ENCODE results near the gene RBM14. TPM values are rescaled to one million over a fixed set of nuclear protein-coding genes. Genes with fewer than 3 reads are reported as not detected.

The RBM14 gene
- total and polyA plus RNA-seq, 4 donors, result 34.1 to 96.3 (median 52.9) TPM

- Histone ChIP-seq H3K4me1 (ENCODE audit: control insufficient read depth in 5 of 5, insufficient read depth in 5 of 5, low read length in 5 of 5) (peaks cover 0 to 30% (median 15%) of the 10 kb centered on the region in 5 donors), H3K36me3 (ENCODE audit: control insufficient read depth in 4 of 4, insufficient read depth in 4 of 4, low read length in 4 of 4) (peaks cover 0 to 2% (median 0%) of the 10 kb centered on the region in 4 donors), H3K4me3 (peak within 1 kb of the TSS; percentile 95), H3K27ac (ENCODE audit: low read depth in 1 of 2, low read length in 1 of 2) (peak within 1 kb of the TSS; percentile 71 to 91), H3K27me3 (ENCODE audit: control insufficient read depth in 3 of 3, insufficient read depth in 3 of 3, low read length in 2 of 3) (no peaks in the 10 kb centered on the region), H3K9ac (ENCODE audit: insufficient read depth in 1 of 2, low read length in 2 of 2) (peak within 1 kb of the TSS; percentile 88 to 96), H3K9me3 (ENCODE audit: control insufficient read depth in 4 of 4, insufficient read depth in 3 of 4, low read length in 3 of 4) (no peaks in the 10 kb centered on the region)
- peak; percentile 40 for TF ChIP-seq CTCF (IDR thresholded peaks at IDR 0.05; ENCODE audit: control extremely low read depth, extremely low read depth)
- 17 to 18% methylated on average over 68 of the region's 68 CpGs for WGBS, 2 donors
- ATAC-seq (ENCODE audit: insufficient read depth, low FRiP score) (peak; percentile 94), DNase-seq (peak; percentile 97)
These were observed 23.8 kb upstream of the RBM14 start, which contains the start of the genes CCDC87 and CCS for GRCh38 chr11:66592457-66593302. Gene CCDC87 (minus strand): TSS chr11:66593063. CDS start chr11:66593015, 48 bp downstream. Gene CCS (plus strand): TSS chr11:66593185. CDS start chr11:66593262, 77 bp downstream.

GRCh38 chr11:66593303-66593635, 23.2 kb upstream of the RBM14 start:
- no peak for DNase-seq
- Histone ChIP-seq H3K9me3 (ENCODE audit: control insufficient read depth in 4 of 4, insufficient read depth in 3 of 4, low read length in 3 of 4) (no peaks in the 10 kb centered on the region), H3K27ac (ENCODE audit: low read depth in 1 of 2, low read length in 1 of 2) (peak overlapping the region; percentile 71 to 91), H3K27me3 (ENCODE audit: control insufficient read depth in 3 of 3, insufficient read depth in 3 of 3, low read length in 2 of 3) (no peaks in the 10 kb centered on the region), H3K4me1 (ENCODE audit: control insufficient read depth in 5 of 5, insufficient read depth in 5 of 5, low read length in 5 of 5) (peaks cover 0 to 30% (median 15%) of the 10 kb centered on the region in 5 donors), H3K36me3 (ENCODE audit: control insufficient read depth in 4 of 4, insufficient read depth in 4 of 4, low read length in 4 of 4) (peaks cover 0 to 2% (median 0%) of the 10 kb centered on the region in 4 donors), H3K9ac (ENCODE audit: insufficient read depth in 1 of 2, low read length in 2 of 2) (peak overlapping the region; percentile 88 to 96), H3K4me3 (peak overlapping the region; percentile 95)
- WGBS, 2 donors, result 5 to 6% methylated on average over 12 of the region's 12 CpGs
- no peak for ATAC-seq (ENCODE audit: insufficient read depth, low FRiP score)
- TF ChIP-seq CTCF (IDR thresholded peaks at IDR 0.05; ENCODE audit: control extremely low read depth, extremely low read depth), result no peak

DNA sequence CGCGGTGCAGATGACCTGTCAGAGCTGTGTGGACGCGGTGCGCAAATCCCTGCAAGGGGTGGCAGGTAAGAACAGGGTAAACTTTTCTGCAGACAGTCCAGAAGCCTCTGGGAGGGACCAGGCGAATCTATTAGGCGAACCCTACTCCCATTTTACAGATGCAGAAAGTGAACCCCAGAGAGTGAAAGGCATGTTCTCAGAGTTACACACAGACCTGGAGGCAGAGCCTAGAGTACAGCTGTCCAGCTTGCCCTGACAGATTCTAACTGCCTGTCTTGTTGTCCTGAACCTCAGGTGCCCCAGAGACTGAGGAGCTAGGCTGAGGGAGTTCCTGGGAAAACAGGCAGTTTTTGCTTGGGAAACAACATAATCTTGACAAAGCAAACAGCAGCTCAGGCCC, 22.8 kb upstream of the RBM14 start:
- no peak for DNase-seq

More for the DNA sequence above, 22.8 kb upstream of the RBM14 start:
- H3K27ac ChIP-seq (ENCODE audit: low read depth in 1 of 2, low read length in 1 of 2), result peak overlapping the region in 1 of 2 donors; percentile 91
- H3K9me3 ChIP-seq (ENCODE audit: control insufficient read depth in 4 of 4, insufficient read depth in 3 of 4, low read length in 3 of 4), result no peaks in the 10 kb centered on the region
- TF ChIP-seq CTCF (IDR thresholded peaks at IDR 0.05; ENCODE audit: control extremely low read depth, extremely low read depth), result no peak
- ATAC-seq (ENCODE audit: insufficient read depth, low FRiP score), result no peak
- WGBS, 2 donors, result 68 to 69% methylated on average over 7 of the region's 7 CpGs
- peak overlapping the region; percentile 88 to 96 for H3K9ac ChIP-seq (ENCODE audit: insufficient read depth in 1 of 2, low read length in 2 of 2)
- H3K4me3 ChIP-seq, result peak overlapping the region; percentile 95
- peaks cover 0 to 2% (median under 1%) of the 10 kb centered on the region in 4 donors for H3K36me3 ChIP-seq (ENCODE audit: control insufficient read depth in 4 of 4, insufficient read depth in 4 of 4, low read length in 4 of 4)
- peaks cover 0 to 30% (median 15%) of the 10 kb centered on the region in 5 donors for H3K4me1 ChIP-seq (ENCODE audit: control insufficient read depth in 5 of 5, insufficient read depth in 5 of 5, low read length in 5 of 5)
- H3K27me3 ChIP-seq (ENCODE audit: control insufficient read depth in 3 of 3, insufficient read depth in 3 of 3, low read length in 2 of 3), result no peaks in the 10 kb centered on the region

Data from lung (tissue), 12 donors.